HepG2 (cell line): ENCODE data around the gene TUBB3. TPM values are rescaled to one million over a fixed set of nuclear protein-coding genes. Genes with fewer than 3 reads are reported as not detected.

Experiments used
- ATAC-seq: fragments of 200-7000 bp; cut with Tn5 transposase; 3 replicates; pipeline ENCODE4 v1.9.1; 2020; ENCODE audit warnings: mild to moderate bottlenecking, moderate library complexity
- BruUV-seq: library from RNA; stranded (reverse); fragments of 400-500 nt; replicated peaks from 2 replicates; lab custom pipeline; 2021; lab: Mats Ljungman, UMichigan
- CTCF ChIA-PET: fragments of 300-600 bp; formaldehyde crosslinking; extraction: SDS; loops from one replicate; lab custom pipeline; 2021; ENCODE audit warnings: low total read pairs, inconsistent platforms, low intra/inter-chr PET ratio; lab: Yijun Ruan, JAX
- POLR2A ChIA-PET: fragments of 350-600 bp; sonication (Branson Sonifier 250); formaldehyde crosslinking; loops from one replicate; lab custom pipeline; 2020; ENCODE audit warnings: antibody characterized with exemption, inconsistent platforms; lab: Yijun Ruan, JAX
- DNase-seq: peaks from one replicate; pipeline ENCODE4 v3.0.0-alpha.2; 2015; ENCODE audit warnings: low spot score
- FAIRE-seq: peaks from 3 replicates; lab custom pipeline; 2011; peaks lifted over from hg19 to GRCh38; lab: Jason Lieb, UNC
- H2AFZ ChIP-seq: one replicate; pipeline ENCODE4 v1.6.1; 2011; ENCODE audit warnings: low read length, inconsistent platforms
- H3K27ac ChIP-seq: fragments of 300-600 bp; 3 replicates; pipeline ENCODE4 v1.8.0; 2011; ENCODE audit warnings: mixed run types, mild to moderate bottlenecking, mixed read lengths, low read length, inconsistent platforms; ENCODE audit not compliant: insufficient read depth; ENCODE audit errors: extremely low read length
- H3K27me3 ChIP-seq, 2 experiments: fragments of 200-600 bp in 1 of 2; 2 replicates in 1 of 2; 3 replicates in 1 of 2; pipeline versions ENCODE4 v1.6.0 to v1.8.0; 2011; ENCODE audit warnings: low read length in 2 of 2, mild to moderate bottlenecking in 2 of 2, moderate library complexity in 2 of 2, inconsistent platforms in 1 of 2; ENCODE audit not compliant: insufficient read depth in 2 of 2, control insufficient read depth in 1 of 2
- H3K36me3 ChIP-seq, 2 experiments: fragments of 200-600 bp in 1 of 2; replicated peaks in 1 of 2; 2 replicates in 1 of 2; 3 replicates in 1 of 2; pipeline versions ENCODE4 v1.5.1 to v1.8.0; 2011; ENCODE audit warnings: low read length in 2 of 2, inconsistent platforms in 1 of 2; ENCODE audit not compliant: insufficient read depth in 2 of 2, control insufficient read depth in 1 of 2
- H3K4me1 ChIP-seq: 2 replicates; pipeline ENCODE4 v1.5.1; 2012; ENCODE audit warnings: low read length, inconsistent platforms; ENCODE audit not compliant: insufficient read depth
- H3K4me2 ChIP-seq: 2 replicates; pipeline ENCODE4 v1.6.0; 2011; ENCODE audit warnings: low read depth, low read length, inconsistent platforms
- H3K4me3 ChIP-seq, 3 experiments: fragments of 200-600 bp in 1 of 3; sonication (generic), shearing (Covaris generic) in 1 of 3; replicated peaks in 1 of 3; 2 replicates each; pipeline ENCODE4 v1.5.1; 2011 to 2016; ENCODE audit warnings: low read length in 3 of 3, inconsistent platforms in 2 of 3, low read depth in 2 of 3, mild to moderate bottlenecking in 2 of 3, control low read depth in 1 of 3, mixed read lengths in 1 of 3; ENCODE audit not compliant: insufficient read depth in 1 of 3
- H3K79me2 ChIP-seq: one replicate; pipeline ENCODE4 v1.6.1; 2011; ENCODE audit warnings: low read length, inconsistent platforms; ENCODE audit not compliant: insufficient read depth
- H3K9ac ChIP-seq: 2 replicates; pipeline ENCODE4 v1.6.0; 2011; ENCODE audit warnings: mild to moderate bottlenecking, low read depth, low read length, inconsistent platforms; ENCODE audit not compliant: insufficient read depth
- H3K9me3 ChIP-seq: 2 replicates; pipeline ENCODE4 v1.5.1; 2012; ENCODE audit warnings: mild to moderate bottlenecking, low read length
- H4K20me1 ChIP-seq: 2 replicates; pipeline ENCODE4 v1.6.0; 2011; ENCODE audit warnings: inconsistent platforms, mild to moderate bottlenecking, low read length, moderate library complexity; ENCODE audit not compliant: insufficient read depth
- AGO2 ChIP-seq: fragments of 200-400 bp; formaldehyde crosslinking; optimal IDR thresholded peaks from 2 replicates; pipeline ENCODE3; 2017; ENCODE audit warnings: mild to moderate bottlenecking, low read depth, low read length, moderate library complexity
- FOXK1 ChIP-seq: sonication (generic); formaldehyde crosslinking; IDR thresholded peaks from 2 replicates; pipeline ENCODE4 v1.4.0; 2020; ENCODE audit warnings: low read depth, missing genetic modification reagents, borderline replicate concordance
- GATAD2A ChIP-seq: IDR thresholded peaks from 2 replicates; pipeline ENCODE4 v1.6.1; 2016
- HES4 ChIP-seq: sonication (generic); formaldehyde crosslinking; IDR thresholded peaks from 2 replicates; pipeline ENCODE4 v1.9.0; 2021; ENCODE audit warnings: mild to moderate bottlenecking, missing genetic modification reagents, borderline replicate concordance
- HHEX ChIP-seq: IDR thresholded peaks from 2 replicates; pipeline ENCODE4 v1.6.1; 2016; ENCODE audit warnings: control low read depth
- MED13 ChIP-seq: sonication (generic); formaldehyde crosslinking; IDR thresholded peaks from 2 replicates; pipeline ENCODE4 v1.5.0; 2020; ENCODE audit warnings: missing genetic modification reagents
- MED8 ChIP-seq: sonication (generic); formaldehyde crosslinking; IDR thresholded peaks from 2 replicates; pipeline ENCODE4 v1.8.1; 2023; ENCODE audit warnings: mild to moderate bottlenecking, missing genetic modification reagents; ENCODE audit not compliant: insufficient replicate concordance
- MXD3 ChIP-seq: IDR thresholded peaks from 2 replicates; pipeline ENCODE4 v1.6.1; 2016; ENCODE audit warnings: mild to moderate bottlenecking, missing biosample characterization, missing genetic modification reagents
- NR2F1 ChIP-seq, 2 experiments: fragments of 450-650 bp in 1 of 2; formaldehyde crosslinking in 1 of 2; IDR thresholded peaks; 2 replicates each; pipeline versions ENCODE4 v1.5.0 to v1.6.1; 2016 to 2020; ENCODE audit warnings: mild to moderate bottlenecking in 1 of 2, missing compliant biosample characterization in 1 of 2, missing genetic modification reagents in 1 of 2, moderate library complexity in 1 of 2
- POGZ ChIP-seq: sonication (generic); formaldehyde crosslinking; IDR thresholded peaks from 2 replicates; pipeline ENCODE4 v1.4.0; 2020; ENCODE audit warnings: mild to moderate bottlenecking, missing genetic modification reagents
- REPIN1 ChIP-seq: sonication (generic); formaldehyde crosslinking; IDR thresholded peaks from 2 replicates; pipeline ENCODE4 v1.8.0; 2022; ENCODE audit warnings: missing genetic modification reagents, low read depth, mild to moderate bottlenecking, borderline replicate concordance
- ZBTB33 ChIP-seq: sonication (generic); formaldehyde crosslinking; IDR thresholded peaks from 2 replicates; pipeline ENCODE4 v1.4.0; 2020; ENCODE audit warnings: missing genetic modification reagents
- ZNF10 ChIP-seq: sonication (generic); formaldehyde crosslinking; IDR thresholded peaks from 2 replicates; pipeline ENCODE4 v1.4.0; 2020; ENCODE audit warnings: mild to moderate bottlenecking, low read depth, missing genetic modification reagents, borderline replicate concordance
- ZNF556 ChIP-seq: sonication (generic); formaldehyde crosslinking; IDR thresholded peaks from 2 replicates; pipeline ENCODE4 v1.4.0; 2020; ENCODE audit warnings: mild to moderate bottlenecking, missing genetic modification reagents, borderline replicate concordance
- ZSCAN12 ChIP-seq: sonication (generic); formaldehyde crosslinking; IDR thresholded peaks from 2 replicates; pipeline ENCODE4 v1.9.0; 2021; ENCODE audit warnings: mild to moderate bottlenecking, missing genetic modification reagents
- WGBS: methylation state at CpG from one replicate; pipeline ENCODE4 v1.1.6; 2017; ENCODE audit warnings: low lambda C conversion rate; 5-methylcytosine and 5-hydroxymethylcytosine counted together
- in situ Hi-C: cut with HindIII; loops from 2 replicates; pipeline ENCODE4 v1.10.0; 2017; ENCODE audit warnings: low pct_unique_long_range_greater_than_20kb; ENCODE audit not compliant: extremely low pct_ligation_motif_present
- intact Hi-C: fragments of 100-400 bp; cut with micrococcal nuclease; formaldehyde crosslinking; loops from one replicate; pipeline ENCODE4 v1.10.0; 2022; ENCODE audit not compliant: unreplicated experiment
- polyA plus RNA-seq, 8 experiments: library from polyadenylated mRNA; depleted of rRNA in 3 of 8; stranded (reverse) in 7 of 8; unstranded in 1 of 8; fragments of >200 nt; fragmentation: Illumina TruSeq in 4 of 8; extraction: Trizol in 4 of 8; gene quantifications; 2 replicates each; pipeline versions ENCODE4 v1.2.1 to v1.2.3, GENCODE V29; 2011 to 2016; ENCODE audit warnings: low read depth in 4 of 8, missing spikeins in 1 of 8, mixed read lengths in 1 of 8; ENCODE audit not compliant: insufficient read depth in 1 of 8
- total RNA-seq, 5 experiments: library from RNA; depleted of rRNA; stranded (reverse); fragments of >200 nt; fragmentation: Illumina TruSeq; extraction: Trizol; gene quantifications; 2 replicates each; pipeline ENCODE4 v1.2.3, GENCODE V29; 2016; ENCODE audit warnings: low read depth in 1 of 5
- TF ChIP-seq, protein P1 (sequence below): sonication (generic); formaldehyde crosslinking; IDR thresholded peaks from 2 replicates; pipeline ENCODE4 v1.4.0; 2020; ENCODE audit warnings: mild to moderate bottlenecking, missing genetic modification reagents
- TF ChIP-seq, protein P2 (sequence below): sonication (generic); formaldehyde crosslinking; IDR thresholded peaks from 2 replicates; pipeline ENCODE4 v1.5.0; 2020; ENCODE audit warnings: missing genetic modification reagents

Gene TUBB3
- total and polyA plus RNA-seq, 2 of the 13 experiments (the other 11 are each of a cell fraction or from before 2014, with no cell fraction given) = 110 to 185 TPM

DNA sequence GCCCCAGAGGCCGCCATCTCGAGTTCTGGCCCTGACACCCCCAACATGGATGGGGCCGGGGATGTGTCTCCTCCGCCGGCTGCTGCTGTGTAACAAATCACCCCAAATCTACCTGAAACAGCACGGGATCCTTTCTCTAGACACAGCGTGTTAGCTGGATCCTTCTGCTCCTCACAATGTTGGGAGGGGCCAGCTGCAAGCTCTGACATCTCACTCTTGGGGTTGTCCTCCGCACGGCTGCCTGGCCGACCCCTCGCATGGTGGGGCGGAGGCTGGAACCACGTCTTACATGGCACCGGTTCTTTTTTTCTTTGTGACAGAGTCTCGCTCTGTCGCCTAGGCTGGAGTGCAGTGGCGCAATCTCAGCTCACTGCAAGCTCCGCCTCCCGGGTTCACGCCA, 13.8 kb downstream of the TUBB3 start:
- H4K20me1 ChIP-seq = no peaks in the 10 kb centered on the region; the same call in 1 of the 2 replicates
- no peak for FAIRE-seq
- ChIA-PET POLR2A (interaction anchor here (9.0 kb wide), 1 partner anchor 14 kb away, joined by 86 read pairs; the partner anchor contains the start of gene TUBB3), CTCF (no interaction called here)
- intact Hi-C loops = no loop called here
- peaks cover 0 to 22% of the 10 kb centered on the region in 2 experiments; a peak in 4 of 5 replicates for H3K27me3 ChIP-seq
- no peaks in the 10 kb centered on the region for H3K9me3 ChIP-seq
- no peak overlapping the region for H2AFZ ChIP-seq
- no peak for ATAC-seq
- in situ Hi-C loops = no loop called here
- no peak overlapping the region for H3K27ac ChIP-seq
- TF ChIP-seq GATAD2A (CRISPR knock-in tag) (no peak), MXD3 (CRISPR knock-in tag) (no peak), MED13 (CRISPR knock-in tag) (no peak), HHEX (CRISPR knock-in tag) (no peak), ZNF10 (CRISPR knock-in tag) (no peak), MED8 (CRISPR knock-in tag) (no peak), ZNF556 (CRISPR knock-in tag) (no peak), REPIN1 (CRISPR knock-in tag) (no peak), HES4 (no peak), POGZ (CRISPR knock-in tag) (no peak), FOXK1 (CRISPR knock-in tag) (no peak), ZBTB33 (CRISPR knock-in tag) (no peak), AGO2 (no peak), ZSCAN12 (CRISPR knock-in tag) (no peak), NR2F1 (CRISPR knock-in tag; IDR thresholded peaks at IDR 0.05) (no peak)
- TF ChIP-seq, protein P1, sequence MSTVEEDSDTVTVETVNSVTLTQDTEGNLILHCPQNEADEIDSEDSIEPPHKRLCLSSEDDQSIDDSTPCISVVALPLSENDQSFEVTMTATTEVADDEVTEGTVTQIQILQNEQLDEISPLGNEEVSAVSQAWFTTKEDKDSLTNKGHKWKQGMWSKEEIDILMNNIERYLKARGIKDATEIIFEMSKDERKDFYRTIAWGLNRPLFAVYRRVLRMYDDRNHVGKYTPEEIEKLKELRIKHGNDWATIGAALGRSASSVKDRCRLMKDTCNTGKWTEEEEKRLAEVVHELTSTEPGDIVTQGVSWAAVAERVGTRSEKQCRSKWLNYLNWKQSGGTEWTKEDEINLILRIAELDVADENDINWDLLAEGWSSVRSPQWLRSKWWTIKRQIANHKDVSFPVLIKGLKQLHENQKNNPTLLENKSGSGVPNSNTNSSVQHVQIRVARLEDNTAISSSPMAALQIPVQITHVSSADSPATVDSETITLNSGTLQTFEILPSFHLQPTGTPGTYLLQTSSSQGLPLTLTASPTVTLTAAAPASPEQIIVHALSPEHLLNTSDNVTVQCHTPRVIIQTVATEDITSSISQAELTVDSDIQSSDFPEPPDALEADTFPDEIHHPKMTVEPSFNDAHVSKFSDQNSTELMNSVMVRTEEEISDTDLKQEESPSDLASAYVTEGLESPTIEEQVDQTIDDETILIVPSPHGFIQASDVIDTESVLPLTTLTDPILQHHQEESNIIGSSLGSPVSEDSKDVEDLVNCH (CRISPR knock-in tag) = no peak
- TF ChIP-seq, protein P2, sequence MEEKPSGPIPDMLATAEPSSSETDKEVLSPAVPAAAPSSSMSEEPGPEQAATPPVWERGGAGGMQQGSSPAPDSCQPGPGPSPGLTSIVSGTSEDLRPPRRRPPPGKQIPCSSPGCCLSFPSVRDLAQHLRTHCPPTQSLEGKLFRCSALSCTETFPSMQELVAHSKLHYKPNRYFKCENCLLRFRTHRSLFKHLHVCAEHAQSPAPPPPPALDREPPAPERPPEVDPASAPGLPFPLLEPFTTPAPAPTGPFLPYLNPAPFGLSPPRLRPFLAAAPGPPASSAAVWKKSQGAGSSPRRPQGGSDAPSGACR = no peak
- H3K4me3 ChIP-seq = no peak overlapping the region
- WGBS = 92% methylated on average over 20 of the region's 20 CpGs
- H3K36me3 ChIP-seq = peaks cover 18 to 22% of the 10 kb centered on the region in 2 experiments; a peak in 4 of 5 replicates
- no TSS peak for BruUV-seq
- DNase-seq = no peak
- H3K79me2 ChIP-seq = no peaks in the 10 kb centered on the region
- peaks cover 25% of the 10 kb centered on the region for H3K4me1 ChIP-seq
- H3K4me2 ChIP-seq = no peak overlapping the region
- H3K9ac ChIP-seq = no peak overlapping the region
